GM12891 (cell line): Measurements from ENCODE around the gene SNAI1.

Experiments
- POLR2A ChIP-seq: IDR thresholded peaks from 2 replicates; pipeline ENCODE4 v1.6.1; 2011; ENCODE audit warnings: low read depth, low read length, control low read depth
- POLR2AphosphoS5 ChIP-seq: IDR thresholded peaks from 2 replicates; pipeline ENCODE4 v1.6.1; 2011; ENCODE audit warnings: low read depth, low read length, control low read depth
- POU2F2 ChIP-seq: IDR thresholded peaks from 2 replicates; pipeline ENCODE4 v1.6.1; 2011; ENCODE audit warnings: low read depth, mild to moderate bottlenecking, control low read depth, low read length, moderate library complexity
- TAF1 ChIP-seq: IDR thresholded peaks from 2 replicates; pipeline ENCODE4 v1.6.1; 2011; ENCODE audit warnings: low read depth, low read length, control low read depth

GRCh38 chr20:49986049-49986448 is 3.3 kb downstream of the SNAI1 start:
- TF ChIP-seq POLR2AphosphoS5 (no peak), POLR2A (no peak), TAF1 (no peak), POU2F2 (no peak)
